ENCODE data around the gene KRT83.
"Not testable (repeated sequence)": the region's sequence is repeated elsewhere in the genome, so short reads cannot be mapped to it uniquely, and the experiment has no call there.

The KRT83 gene

GRCh38 chr12:52286857-52287785, 34.1 kb downstream of the KRT83 start:
- not testable (repeated sequence) for DNase-seq (ENCODE audit: low read depth, low spot score)

DNA sequence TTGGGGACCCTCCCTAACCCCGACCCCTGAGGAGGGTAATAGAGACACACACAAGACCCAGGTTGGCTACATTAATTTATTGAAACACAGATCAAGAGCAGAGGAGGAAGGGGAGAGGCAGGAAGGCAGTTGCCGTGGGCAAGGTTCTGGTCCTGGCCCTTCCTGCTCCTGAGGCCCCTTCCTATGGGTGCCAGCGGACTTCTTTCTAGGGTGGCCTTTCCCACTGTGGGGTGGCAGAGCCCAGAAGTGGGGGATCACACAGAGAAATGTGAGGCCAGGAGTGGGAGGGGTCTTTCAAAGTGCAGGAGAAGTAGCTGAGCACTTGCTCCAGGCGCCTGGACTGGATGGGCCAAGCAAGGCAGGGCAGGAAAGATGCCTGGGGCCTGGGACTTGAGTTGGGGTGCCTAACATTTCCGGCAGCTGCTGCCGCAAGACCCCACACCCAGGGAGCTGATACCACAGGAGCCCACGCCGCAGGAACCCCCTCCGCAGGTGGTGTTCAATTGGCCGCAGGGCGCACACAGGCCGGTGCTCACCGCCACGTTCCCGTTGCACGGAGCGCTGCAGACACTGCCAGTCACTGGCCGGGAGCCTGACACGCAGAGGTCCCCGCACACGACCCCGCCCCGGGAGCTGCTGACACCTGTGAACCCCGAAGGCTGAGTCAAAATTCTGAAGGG, 35.2 kb downstream of the KRT83 start:
- DNase-seq (ENCODE audit: low read depth, low spot score) = no peak

DNA sequence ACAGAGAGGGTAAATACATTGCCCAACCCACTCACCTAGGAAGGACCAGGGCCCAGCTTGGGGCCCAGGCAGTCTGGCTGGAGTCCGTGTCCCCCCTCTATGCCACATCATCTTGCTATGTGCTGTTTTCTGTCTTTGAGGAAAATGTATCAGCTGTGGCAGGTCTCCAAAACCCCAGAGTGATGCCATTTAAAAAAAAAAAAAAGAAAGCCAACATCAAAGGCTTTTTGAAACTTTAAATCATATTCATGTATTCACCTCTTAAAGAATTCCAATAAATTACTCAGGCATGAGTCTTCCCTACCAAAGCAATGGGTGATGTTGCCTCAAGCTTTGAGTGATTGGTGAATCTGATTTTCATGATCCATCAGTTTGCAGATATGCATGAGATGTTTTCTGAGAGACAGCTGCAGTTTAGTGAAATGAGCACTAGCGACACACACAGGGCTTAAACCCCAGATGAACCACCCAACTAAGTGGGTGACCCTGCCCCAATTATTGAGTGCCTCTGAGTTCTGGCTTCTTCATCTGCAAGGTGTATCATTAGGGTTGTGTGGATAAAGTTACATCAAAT, 35.9 kb downstream of the KRT83 start:
- no peak for DNase-seq (ENCODE audit: low read depth, low spot score)

DNA sequence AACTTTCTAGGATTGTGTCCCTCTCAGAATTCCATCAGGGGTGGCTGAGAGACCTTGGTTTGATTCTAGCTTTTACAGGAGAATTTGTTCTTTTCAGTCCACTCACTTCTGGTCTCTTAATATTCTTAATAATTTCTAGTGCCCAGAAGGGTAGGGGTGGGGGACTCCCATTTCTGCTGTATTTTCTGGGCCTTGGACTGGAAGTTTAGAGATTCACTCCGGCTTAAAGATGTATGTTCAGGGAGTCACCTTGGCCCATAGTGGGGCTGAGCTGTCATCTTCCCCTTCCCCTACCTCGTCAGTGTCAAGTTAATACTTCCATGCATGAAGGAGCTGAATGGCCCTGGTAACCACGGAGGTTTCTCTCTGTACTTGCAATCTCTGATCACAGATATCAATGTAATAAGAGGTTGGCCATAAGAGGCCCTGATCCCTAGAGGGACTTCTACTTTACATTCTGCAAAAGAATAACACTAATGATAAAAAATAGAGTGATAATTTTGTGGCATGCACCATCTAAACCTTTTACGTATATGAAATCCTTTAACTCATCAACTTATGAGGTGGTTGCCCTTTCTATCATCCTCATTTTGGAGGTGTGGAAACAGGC, 36.5 kb downstream of the KRT83 start:
- no peak for DNase-seq (ENCODE audit: low read depth, low spot score)

GRCh38 chr12:52280796-52281560, 40.2 kb downstream of the KRT83 start:
- no peak for DNase-seq (ENCODE audit: low read depth, low spot score)

- no peak for DNase-seq (ENCODE audit: low read depth, low spot score)
These were observed 40.8 kb downstream of the KRT83 start for GRCh38 chr12:52280319-52280795.

GRCh38 chr12:52279422-52280318, 41.5 kb downstream of the KRT83 start:
- no peak for DNase-seq (ENCODE audit: low read depth, low spot score)

DNA sequence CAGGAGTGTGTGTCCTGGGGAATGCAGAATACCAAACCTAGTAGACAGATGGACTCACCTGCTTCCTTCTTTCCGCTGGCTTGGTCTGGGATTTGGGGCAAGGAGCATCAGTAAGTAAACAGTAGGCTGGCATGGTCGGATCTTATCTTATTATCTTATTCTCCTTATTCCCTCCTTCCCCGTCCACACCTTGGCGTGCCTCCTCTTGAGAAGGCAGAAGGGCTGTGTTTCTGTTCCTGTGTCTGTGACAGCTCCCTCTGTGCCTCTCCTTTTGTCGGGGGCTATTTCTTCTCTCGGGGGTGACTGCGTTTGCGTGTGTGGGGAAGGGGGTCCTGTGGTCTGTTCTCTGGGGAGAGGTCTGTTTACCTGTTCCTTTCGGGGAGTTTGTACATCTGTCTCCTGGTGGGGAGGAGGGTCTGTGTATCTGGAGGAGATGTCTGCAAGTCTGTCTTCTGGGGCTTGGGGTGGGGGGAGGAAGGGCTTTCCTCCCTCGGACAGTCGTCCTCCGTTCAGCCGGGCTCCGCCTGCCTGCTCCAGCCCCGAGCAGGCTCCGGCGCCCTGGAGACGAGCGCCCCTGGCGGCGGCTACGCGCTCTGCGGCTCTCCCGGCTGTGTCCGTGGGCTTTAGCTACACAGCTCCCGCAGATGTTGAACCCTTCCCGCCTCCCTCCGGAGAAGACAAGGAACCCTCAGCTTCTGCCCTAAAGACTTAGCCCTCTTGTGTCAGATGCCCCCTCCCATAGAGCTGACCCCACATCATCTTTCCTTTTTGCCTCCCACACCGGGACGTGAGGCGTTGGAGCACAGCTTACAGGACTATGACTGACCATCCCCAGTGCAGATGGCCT, 42.4 kb downstream of the KRT83 start:
- peak; percentile 31 for DNase-seq (ENCODE audit: low read depth, low spot score)

- DNase-seq (ENCODE audit: low read depth, low spot score) = no peak
These were observed 43.5 kb downstream of the KRT83 start for GRCh38 chr12:52277486-52278245.

DNA sequence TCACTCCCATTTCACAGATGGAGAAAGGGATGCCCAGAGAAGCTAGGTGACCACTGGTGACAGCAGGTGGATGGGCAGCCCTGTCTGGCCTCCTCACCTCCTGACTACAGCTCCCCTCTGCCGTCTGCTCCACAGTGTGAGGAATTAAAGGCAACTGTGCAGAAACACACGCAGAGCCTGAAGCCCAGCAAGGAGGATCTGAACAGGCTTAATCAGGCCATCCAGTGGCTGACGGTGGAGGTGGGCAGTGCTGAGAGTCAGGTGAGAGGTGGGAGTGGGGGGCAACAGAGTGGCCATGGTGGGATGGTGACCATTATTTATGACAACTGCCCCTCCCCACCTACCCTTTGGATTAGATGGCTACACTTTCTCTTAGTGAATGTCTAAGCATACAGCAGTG, 45.5 kb downstream of the KRT83 start:
- no peak for DNase-seq (ENCODE audit: low read depth, low spot score)

- DNase-seq (ENCODE audit: low read depth, low spot score) = no peak
These were observed 46.6 kb downstream of the KRT83 start, which contains the start of gene KRT86 for GRCh38 chr12:52274521-52275120. KRT86 (plus strand) TSS chr12:52274645; CDS start chr12:52301917, 27,272 bp downstream.

GRCh38 chr12:52271158-52271557, 50.0 kb downstream of the KRT83 start:
- DNase-seq (ENCODE audit: low read depth, low spot score) = no peak

DNA sequence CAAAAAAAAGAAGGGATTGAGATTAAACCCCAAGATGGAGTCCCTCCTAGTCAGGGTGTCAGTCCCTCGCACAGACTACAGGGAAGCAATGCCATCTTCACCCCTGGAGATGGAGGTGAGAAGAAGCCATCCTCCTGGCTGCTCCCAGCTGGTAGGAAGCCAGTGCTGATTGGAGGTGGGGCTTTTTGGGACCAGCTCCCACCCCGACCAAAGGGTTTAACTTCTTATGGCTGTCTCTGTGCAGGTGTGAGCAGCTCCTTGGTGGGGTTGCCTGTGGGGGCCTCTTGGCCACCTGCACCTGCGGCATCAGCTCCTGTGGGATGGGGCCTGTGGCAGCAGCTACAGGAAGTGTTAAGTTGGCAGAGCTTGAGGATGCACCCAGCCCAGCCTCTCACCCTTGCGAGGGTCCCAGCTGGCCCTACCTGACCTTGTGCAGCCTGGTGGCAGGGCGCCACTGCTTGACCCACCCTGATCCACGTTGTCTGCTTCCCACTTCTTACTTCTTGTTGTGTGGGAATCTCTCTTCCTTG, 50.6 kb downstream of the KRT83 start:
- DNase-seq (ENCODE audit: low read depth, low spot score) = no peak

GRCh38 chr12:52268212-52268611, 53.0 kb downstream of the KRT83 start:
- no peak for DNase-seq (ENCODE audit: low read depth, low spot score)

- DNase-seq (ENCODE audit: low read depth, low spot score) = no peak
These were observed 53.5 kb downstream of the KRT83 start for GRCh38 chr12:52267699-52268098.

GRCh38 chr12:52267266-52267665, 53.9 kb downstream of the KRT83 start:
- DNase-seq (ENCODE audit: low read depth, low spot score) = no peak

- no peak for DNase-seq (ENCODE audit: low read depth, low spot score)
These were observed 54.7 kb downstream of the KRT83 start for GRCh38 chr12:52266514-52266913.

GRCh38 chr12:52264435-52264825, 56.8 kb downstream of the KRT83 start:
- no peak for DNase-seq (ENCODE audit: low read depth, low spot score)

Data from activated CD4-positive, CD25-positive, alpha-beta regulatory T cell treated with anti-CD3 and anti-CD28 coated beads, Interleukin-2, amount 50 U/mL, for 16 hours (primary cell).